Epithelial cell of proximal tubule (primary cell): ENCODE results near the gene ANKRD55. TPM values are rescaled to one million over a fixed set of nuclear protein-coding genes. Genes with fewer than 3 reads are reported as not detected.

Experiments used
- DNase-seq: peaks from one replicate; pipeline ENCODE4 v3.0.0-alpha.2; 2011; ENCODE audit warnings: low read depth
- H3K4me3 ChIP-seq: 2 replicates; pipeline ENCODE4 v1.5.1; 2011; ENCODE audit warnings: low read depth, mild to moderate bottlenecking, low read length
- total RNA-seq: library from RNA; depleted of rRNA; stranded (reverse); fragments of >200 nt; gene quantifications from 2 replicates; pipeline ENCODE4 v1.2.3, GENCODE V29; 2015
- TF ChIP-seq, protein P1 (sequence below): conservative IDR thresholded peaks from 2 replicates; pipeline ENCODE4 v1.5.1; 2012; ENCODE audit warnings: low read depth, mild to moderate bottlenecking, low read length

ANKRD55 gene
- total RNA-seq, 1 donor from 2014 or later = not detected

DNA sequence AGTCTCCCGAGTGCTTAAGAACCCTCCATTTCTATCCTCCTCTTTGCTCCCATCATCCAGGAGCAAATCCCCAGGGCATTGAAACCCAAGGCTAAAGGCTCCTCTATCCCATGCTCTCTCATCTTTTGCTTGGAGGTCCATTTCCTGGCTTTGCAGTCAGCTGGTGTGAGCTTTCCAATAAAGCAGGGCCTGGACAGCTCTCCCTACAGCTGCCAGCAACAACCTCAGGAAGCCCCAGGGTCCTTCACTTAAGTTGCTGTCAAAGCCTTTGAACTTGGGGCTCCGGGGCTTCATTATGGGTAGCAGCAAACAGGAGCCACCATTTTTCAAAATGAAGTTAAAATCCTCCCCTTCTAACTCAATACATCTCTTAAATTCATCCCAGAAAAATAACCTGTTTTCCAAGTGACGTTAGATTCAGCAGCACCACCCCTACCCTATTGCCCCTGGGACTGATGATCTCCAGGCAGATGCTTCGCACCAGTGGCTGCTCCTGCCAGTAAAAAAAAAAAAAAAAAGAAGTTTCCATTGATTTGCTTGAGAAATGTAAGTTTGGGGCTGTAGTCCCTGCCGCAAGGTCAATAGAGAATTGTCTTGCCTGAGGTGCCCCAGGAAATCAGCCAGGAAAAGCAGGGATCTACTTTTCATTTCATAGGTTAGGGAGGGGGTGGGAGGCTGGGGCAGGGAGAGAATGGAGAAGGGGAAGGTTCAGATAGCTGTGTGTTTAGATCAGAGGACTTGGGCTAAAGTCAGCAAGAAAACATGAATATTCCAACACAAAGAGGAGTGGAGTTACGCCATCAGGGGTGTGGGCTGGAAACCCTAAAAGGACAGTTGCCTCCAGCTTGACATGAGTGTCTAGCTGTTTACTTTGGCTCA, 154.6 kb downstream of the ANKRD55 start:
- TF ChIP-seq, protein P1, sequence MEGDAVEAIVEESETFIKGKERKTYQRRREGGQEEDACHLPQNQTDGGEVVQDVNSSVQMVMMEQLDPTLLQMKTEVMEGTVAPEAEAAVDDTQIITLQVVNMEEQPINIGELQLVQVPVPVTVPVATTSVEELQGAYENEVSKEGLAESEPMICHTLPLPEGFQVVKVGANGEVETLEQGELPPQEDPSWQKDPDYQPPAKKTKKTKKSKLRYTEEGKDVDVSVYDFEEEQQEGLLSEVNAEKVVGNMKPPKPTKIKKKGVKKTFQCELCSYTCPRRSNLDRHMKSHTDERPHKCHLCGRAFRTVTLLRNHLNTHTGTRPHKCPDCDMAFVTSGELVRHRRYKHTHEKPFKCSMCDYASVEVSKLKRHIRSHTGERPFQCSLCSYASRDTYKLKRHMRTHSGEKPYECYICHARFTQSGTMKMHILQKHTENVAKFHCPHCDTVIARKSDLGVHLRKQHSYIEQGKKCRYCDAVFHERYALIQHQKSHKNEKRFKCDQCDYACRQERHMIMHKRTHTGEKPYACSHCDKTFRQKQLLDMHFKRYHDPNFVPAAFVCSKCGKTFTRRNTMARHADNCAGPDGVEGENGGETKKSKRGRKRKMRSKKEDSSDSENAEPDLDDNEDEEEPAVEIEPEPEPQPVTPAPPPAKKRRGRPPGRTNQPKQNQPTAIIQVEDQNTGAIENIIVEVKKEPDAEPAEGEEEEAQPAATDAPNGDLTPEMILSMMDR = no peak
- no peak overlapping the region for H3K4me3 ChIP-seq
- no peak for DNase-seq

DNA sequence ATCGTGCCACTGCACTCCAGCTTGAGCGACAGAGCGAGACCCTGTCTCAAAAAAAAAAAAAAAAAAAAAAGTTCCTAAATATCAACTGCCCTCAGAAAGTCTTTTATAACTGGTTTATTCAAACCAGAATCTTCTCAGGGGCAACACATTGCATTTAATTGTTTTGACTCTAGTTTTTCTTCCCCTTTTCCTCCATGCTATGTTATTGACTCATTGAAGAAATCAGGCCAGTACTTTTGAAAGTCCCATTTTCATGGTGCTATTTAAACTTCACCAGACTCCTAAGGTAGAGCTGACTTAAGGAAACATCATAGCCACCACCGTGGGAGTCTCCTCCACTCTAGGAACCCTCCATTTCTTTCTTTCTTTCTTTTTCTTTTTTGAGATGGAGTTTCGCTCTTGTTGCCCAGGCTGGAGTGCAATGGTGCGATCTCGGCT, 155.3 kb downstream of the ANKRD55 start:
- TF ChIP-seq, protein P1 = no peak
- DNase-seq = no peak
- H3K4me3 ChIP-seq = no peak overlapping the region

DNA sequence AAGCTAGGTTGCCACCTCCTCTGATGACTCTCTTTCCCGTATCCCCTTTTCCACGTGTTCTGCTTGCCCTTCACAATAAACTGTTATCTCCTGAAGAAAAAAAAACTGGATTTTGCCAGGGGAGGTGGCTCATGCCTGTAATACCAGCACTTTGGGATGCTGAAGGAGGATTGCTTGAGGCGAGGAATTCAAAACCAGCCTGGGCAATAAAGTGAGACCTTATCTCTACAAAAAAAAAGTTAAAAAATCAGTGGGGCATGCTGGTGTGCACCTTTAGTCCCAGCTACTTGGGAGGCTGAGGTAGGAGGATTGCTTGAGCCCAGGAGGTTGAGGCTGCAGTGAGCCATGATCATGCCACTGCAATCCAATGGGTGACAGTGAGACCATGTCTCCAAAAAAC, 156.6 kb downstream of the ANKRD55 start:
- DNase-seq = no peak
- no peak overlapping the region for H3K4me3 ChIP-seq
- TF ChIP-seq, protein P1 = no peak

DNA sequence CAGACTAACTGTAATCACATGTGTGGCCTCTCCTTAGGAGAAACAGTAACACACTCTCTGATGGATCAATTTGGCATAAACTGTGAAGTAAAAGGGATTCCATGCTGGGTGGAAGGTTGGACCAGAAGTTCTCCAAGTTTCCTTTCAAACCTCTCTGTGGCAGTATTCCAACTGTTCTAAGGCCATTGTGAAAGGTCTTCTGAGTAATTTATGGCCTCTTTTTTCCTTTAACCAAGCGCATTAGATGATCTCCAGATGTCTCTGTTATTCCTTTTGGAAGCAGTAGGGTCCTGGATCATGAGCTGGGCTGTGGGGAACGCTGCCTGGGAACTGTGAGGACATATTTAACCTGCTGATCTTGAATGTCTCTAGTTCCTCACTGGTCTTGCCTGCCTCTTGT, 157.8 kb downstream of the ANKRD55 start:
- H3K4me3 ChIP-seq = no peak overlapping the region
- TF ChIP-seq, protein P1 = no peak
- no peak for DNase-seq

DNA sequence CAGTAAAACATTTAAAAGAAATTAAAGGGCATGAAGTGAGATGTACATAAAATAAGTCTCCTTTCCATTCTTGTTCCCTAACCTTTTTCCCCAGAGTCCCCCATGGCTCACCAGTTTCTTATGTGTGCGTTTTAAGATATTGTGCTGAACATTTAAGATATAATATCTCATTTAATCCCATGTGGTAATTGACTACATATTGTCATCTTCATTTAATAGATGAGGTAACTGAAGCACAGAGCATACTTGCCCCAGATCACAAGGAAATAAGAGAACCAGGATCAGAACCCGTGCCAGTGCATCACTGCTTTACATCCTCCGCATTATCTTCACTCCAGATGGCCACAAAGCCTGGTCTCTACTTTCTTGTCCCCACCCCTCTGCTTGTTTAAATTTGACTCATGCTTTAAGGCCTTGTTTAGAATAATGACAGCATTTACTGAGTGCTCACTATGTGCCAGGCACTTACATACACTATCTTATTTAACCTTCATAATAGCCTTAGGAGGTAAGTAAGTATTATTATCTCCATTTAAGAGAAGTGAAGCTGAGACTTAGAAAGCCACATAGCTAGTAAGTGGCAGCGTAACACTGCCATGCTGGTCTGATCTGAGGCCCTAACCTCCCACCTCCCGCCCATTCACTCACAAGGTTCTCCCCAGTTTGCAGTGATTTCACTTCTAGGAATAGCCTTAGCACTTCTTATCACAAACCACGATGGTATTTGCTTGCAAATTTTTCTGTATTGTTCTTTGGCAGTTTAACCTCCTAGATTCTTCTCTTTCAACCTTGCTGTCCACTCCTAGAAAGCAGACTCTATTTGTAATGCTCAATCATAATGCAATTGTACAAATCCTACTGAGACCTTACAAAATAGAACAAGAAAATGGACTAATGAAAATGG, 160.0 kb downstream of the ANKRD55 start:
- TF ChIP-seq, protein P1 = no peak
- no peak for DNase-seq
- no peak overlapping the region for H3K4me3 ChIP-seq

DNA sequence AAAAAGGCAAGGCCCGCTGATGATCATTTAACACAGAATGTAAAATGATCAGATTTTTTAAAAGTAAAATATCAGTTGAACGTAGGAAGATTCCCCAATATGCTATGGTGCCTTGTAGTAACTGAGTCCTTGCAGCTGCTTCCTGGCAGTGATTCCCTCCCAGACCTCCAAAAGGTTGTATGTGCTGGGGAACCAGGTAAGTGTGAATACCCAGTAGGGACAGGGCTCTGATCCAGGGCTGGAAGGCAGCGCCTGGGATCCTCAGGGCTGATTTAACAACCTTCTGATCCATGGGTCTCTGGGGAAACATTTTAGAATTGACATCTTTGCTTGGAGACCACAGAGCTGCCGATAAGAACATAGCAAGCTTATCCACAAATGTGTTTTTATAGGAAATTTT, 161.7 kb downstream of the ANKRD55 start:
- no peak overlapping the region for H3K4me3 ChIP-seq
- no peak for DNase-seq
- TF ChIP-seq, protein P1 = no peak
